ENCODE results near the gene MCAM. TPM values are rescaled to one million over a fixed set of nuclear protein-coding genes. Genes with fewer than 3 reads are reported as not detected.

The MCAM gene
- total and polyA plus RNA-seq, 10 donors: 10.3 to 612 (median 38.0) TPM

GRCh38 chr11:119332111-119332765 is 15.3 kb upstream of the MCAM start:
- no peak overlapping the region for H3K4me3 ChIP-seq
- TF ChIP-seq POLR2A (IDR thresholded peaks at IDR 0.05) (no peak), POLR2AphosphoS5 (IDR thresholded peaks at IDR 0.05) (no peak)
- TF ChIP-seq, protein P1, sequence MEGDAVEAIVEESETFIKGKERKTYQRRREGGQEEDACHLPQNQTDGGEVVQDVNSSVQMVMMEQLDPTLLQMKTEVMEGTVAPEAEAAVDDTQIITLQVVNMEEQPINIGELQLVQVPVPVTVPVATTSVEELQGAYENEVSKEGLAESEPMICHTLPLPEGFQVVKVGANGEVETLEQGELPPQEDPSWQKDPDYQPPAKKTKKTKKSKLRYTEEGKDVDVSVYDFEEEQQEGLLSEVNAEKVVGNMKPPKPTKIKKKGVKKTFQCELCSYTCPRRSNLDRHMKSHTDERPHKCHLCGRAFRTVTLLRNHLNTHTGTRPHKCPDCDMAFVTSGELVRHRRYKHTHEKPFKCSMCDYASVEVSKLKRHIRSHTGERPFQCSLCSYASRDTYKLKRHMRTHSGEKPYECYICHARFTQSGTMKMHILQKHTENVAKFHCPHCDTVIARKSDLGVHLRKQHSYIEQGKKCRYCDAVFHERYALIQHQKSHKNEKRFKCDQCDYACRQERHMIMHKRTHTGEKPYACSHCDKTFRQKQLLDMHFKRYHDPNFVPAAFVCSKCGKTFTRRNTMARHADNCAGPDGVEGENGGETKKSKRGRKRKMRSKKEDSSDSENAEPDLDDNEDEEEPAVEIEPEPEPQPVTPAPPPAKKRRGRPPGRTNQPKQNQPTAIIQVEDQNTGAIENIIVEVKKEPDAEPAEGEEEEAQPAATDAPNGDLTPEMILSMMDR (IDR thresholded peaks at IDR 0.05 in 8 of 11, conservative IDR thresholded peaks at IDR 0.05 in 3 of 11): no peak
- peaks cover 10 to 46% (median 28%) of the 10 kb centered on the region in 6 donors for H3K4me1 ChIP-seq
- H3K27me3 ChIP-seq (replicated peaks in 1 of 7): no peaks in the 10 kb centered on the region
- peaks cover 0 to 16% (median 8%) of the 10 kb centered on the region in 6 donors for H3K36me3 ChIP-seq
- H3K9me3 ChIP-seq: no peaks in the 10 kb centered on the region
- WGBS, 5 donors: 78 to 84% (median 82%) methylated on average over 4 of the region's 4 CpGs
- intact Hi-C loops (cut with DNase I; ENCODE audit: low total_unique reads): no loop called here
- no peak for DNase-seq
- no peak overlapping the region for H3K27ac ChIP-seq

- Histone ChIP-seq H3K27ac (no peak overlapping the region), H3K4me3 (no peak overlapping the region), H3K9me3 (no peaks in the 10 kb centered on the region), H3K27me3 (replicated peaks in 1 of 7) (no peaks in the 10 kb centered on the region), H3K36me3 (no peaks in the 10 kb centered on the region), H3K4me1 (peaks cover 7 to 28% (median 16%) of the 10 kb centered on the region in 6 donors)
- DNase-seq: no peak
- intact Hi-C loops (cut with DNase I; ENCODE audit: low total_unique reads): no loop called here
- WGBS, 5 donors: 11 to 31% (median 21%) methylated on average over 1 of the region's 1 CpG
- TF ChIP-seq, protein P1 (IDR thresholded peaks at IDR 0.05 in 8 of 11, conservative IDR thresholded peaks at IDR 0.05 in 3 of 11): no peak
- TF ChIP-seq POLR2AphosphoS5 (IDR thresholded peaks at IDR 0.05): no peak
- no peak for TF ChIP-seq POLR2A (IDR thresholded peaks at IDR 0.05)
These were observed 13.3 kb upstream of the MCAM start for GRCh38 chr11:119330237-119330636.

GRCh38 chr11:119329320-119329719 is 12.4 kb upstream of the MCAM start:
- no peaks in the 10 kb centered on the region for H3K27me3 ChIP-seq (replicated peaks in 1 of 7)
- no peak for DNase-seq
- H3K27ac ChIP-seq: no peak overlapping the region
- H3K4me1 ChIP-seq: peaks cover 3 to 21% (median 10%) of the 10 kb centered on the region in 6 donors
- H3K9me3 ChIP-seq: no peaks in the 10 kb centered on the region
- H3K36me3 ChIP-seq: no peaks in the 10 kb centered on the region
- WGBS, 5 donors: 78 to 90% (median 89%) methylated on average over 2 of the region's 2 CpGs
- no peak for TF ChIP-seq POLR2A (IDR thresholded peaks at IDR 0.05)
- TF ChIP-seq POLR2AphosphoS5 (IDR thresholded peaks at IDR 0.05): no peak
- TF ChIP-seq, protein P1 (IDR thresholded peaks at IDR 0.05 in 8 of 11, conservative IDR thresholded peaks at IDR 0.05 in 3 of 11): no peak
- H3K4me3 ChIP-seq: no peak overlapping the region
- intact Hi-C loops (cut with DNase I; ENCODE audit: low total_unique reads): no loop called here

- Histone ChIP-seq H3K9me3 (no peaks in the 10 kb centered on the region), H3K4me3 (no peak overlapping the region), H3K27me3 (replicated peaks in 1 of 7) (peaks cover 0 to 28% (median 3%) of the 10 kb centered on the region in 7 donors), H3K36me3 (no peaks in the 10 kb centered on the region), H3K4me1 (peaks cover 6 to 47% (median 38%) of the 10 kb centered on the region in 6 donors), H3K27ac (no peak overlapping the region)
- WGBS, 5 donors: 49 to 74% (median 67%) methylated on average over 4 of the region's 4 CpGs
- intact Hi-C loops (cut with DNase I; ENCODE audit: low total_unique reads): no loop called here
- TF ChIP-seq, protein P1 (IDR thresholded peaks at IDR 0.05 in 8 of 11, conservative IDR thresholded peaks at IDR 0.05 in 3 of 11): no peak
- TF ChIP-seq POLR2A (IDR thresholded peaks at IDR 0.05) (no peak), POLR2AphosphoS5 (IDR thresholded peaks at IDR 0.05) (no peak)
- DNase-seq: no peak
These were observed 7.3 kb upstream of the MCAM start for GRCh38 chr11:119324189-119324588.
